Measurements from ENCODE around the gene OTOGL.

OTOGL gene

GRCh38 chr12:80321653-80322052, 222.3 kb downstream of the OTOGL start:
- Histone ChIP-seq H3K9me3 (ENCODE audit: control insufficient read depth, insufficient read depth, low read length) (no peaks in the 10 kb centered on the region), H3K27ac (ENCODE audit: low read depth, low read length) (no peak overlapping the region), H3K4me2 (ENCODE audit: low read length) (no peak overlapping the region), H3K4me1 (ENCODE audit: control insufficient read depth, low read length) (no peaks in the 10 kb centered on the region), H3K9me2 (replicated peaks; ENCODE audit: control insufficient read depth, low read length) (no peaks in the 10 kb centered on the region), H3K79me2 (ENCODE audit: control insufficient read depth, low read length) (no peaks in the 10 kb centered on the region), H3K27me3 (ENCODE audit: control insufficient read depth, low read length) (peaks cover 3% of the 10 kb centered on the region; the same call in 1 of the 2 replicates), H3F3A (ENCODE audit: control insufficient read depth, insufficient read depth) (no peaks in the 10 kb centered on the region), H4K20me1 (ENCODE audit: control insufficient read depth, insufficient read depth, low read depth, low read length) (no peaks in the 10 kb centered on the region), H3K36me3 (ENCODE audit: control insufficient read depth, low read length) (no peaks in the 10 kb centered on the region), H3K4me3 (ENCODE audit: low read length) (no peak overlapping the region)
- TF ChIP-seq EZH2phosphoT487 (IDR thresholded peaks at IDR 0.05; ENCODE audit: borderline replicate concordance, low read length) (no peak), CTCF (IDR thresholded peaks at IDR 0.05; ENCODE audit: low read depth, low read length, poor library complexity, severe bottlenecking) (no peak)

DNA sequence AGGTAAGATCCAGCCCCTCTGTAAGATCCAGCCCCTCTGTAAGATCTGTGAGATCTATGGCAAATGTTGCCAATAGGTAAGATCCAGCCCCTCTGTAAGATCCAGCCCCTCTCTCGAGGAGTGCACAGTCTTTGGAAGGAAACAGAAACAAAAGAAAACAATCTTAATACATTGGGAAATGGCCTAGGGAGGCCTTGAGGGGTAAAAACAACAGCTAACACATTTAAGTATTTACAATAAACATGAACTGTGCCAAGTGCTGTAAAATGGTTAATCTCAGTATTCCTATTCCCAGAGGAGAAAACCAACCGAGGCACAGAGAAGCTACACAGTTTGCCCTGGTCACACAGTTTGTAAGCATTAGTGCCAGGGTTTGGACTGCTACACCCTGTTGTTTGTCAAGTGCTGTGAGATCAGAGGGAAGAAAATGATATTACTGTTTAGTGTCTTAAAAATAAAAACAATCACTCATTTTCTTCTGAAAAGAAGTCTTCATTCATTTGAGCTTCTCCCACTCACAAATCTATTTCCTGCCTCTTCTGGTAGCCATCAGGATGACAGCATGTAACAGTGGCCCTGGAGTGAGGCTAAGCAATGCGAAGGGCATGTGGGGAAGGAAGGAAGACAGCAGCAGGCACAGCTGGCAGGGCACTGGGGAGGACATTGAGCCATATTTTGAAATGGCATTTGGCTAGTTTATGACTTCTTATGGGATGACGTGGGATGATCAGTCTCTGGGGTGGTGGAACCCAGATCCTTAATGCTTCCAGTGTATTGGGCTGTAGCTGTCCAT, 226.0 kb downstream of the OTOGL start:
- H3K79me2 ChIP-seq (ENCODE audit: control insufficient read depth, low read length): no peaks in the 10 kb centered on the region
- TF ChIP-seq CTCF (IDR thresholded peaks at IDR 0.05; ENCODE audit: low read depth, low read length, poor library complexity, severe bottlenecking) (no peak), EZH2phosphoT487 (IDR thresholded peaks at IDR 0.05; ENCODE audit: borderline replicate concordance, low read length) (no peak)

GRCh38 chr12:80332827-80333226, 233.5 kb downstream of the OTOGL start:
- Histone ChIP-seq H3K4me1 (ENCODE audit: control insufficient read depth, low read length) (no peaks in the 10 kb centered on the region), H3K4me3 (ENCODE audit: low read length) (no peak overlapping the region), H3K27ac (ENCODE audit: low read depth, low read length) (no peak overlapping the region), H3K9me3 (ENCODE audit: control insufficient read depth, insufficient read depth, low read length) (no peaks in the 10 kb centered on the region), H3K79me2 (ENCODE audit: control insufficient read depth, low read length) (no peaks in the 10 kb centered on the region), H4K20me1 (ENCODE audit: control insufficient read depth, insufficient read depth, low read depth, low read length) (no peaks in the 10 kb centered on the region), H3K9me2 (replicated peaks; ENCODE audit: control insufficient read depth, low read length) (no peaks in the 10 kb centered on the region), H3K4me2 (ENCODE audit: low read length) (no peak overlapping the region), H3K27me3 (ENCODE audit: control insufficient read depth, low read length) (no peaks in the 10 kb centered on the region), H3K36me3 (ENCODE audit: control insufficient read depth, low read length) (no peaks in the 10 kb centered on the region), H3F3A (ENCODE audit: control insufficient read depth, insufficient read depth) (no peaks in the 10 kb centered on the region)
- TF ChIP-seq EZH2phosphoT487 (IDR thresholded peaks at IDR 0.05; ENCODE audit: borderline replicate concordance, low read length): no peak
- TF ChIP-seq CTCF (IDR thresholded peaks at IDR 0.05; ENCODE audit: low read depth, low read length, poor library complexity, severe bottlenecking): no peak

More for the DNA sequence above, 226.0 kb downstream of the OTOGL start:
- Histone ChIP-seq H3F3A (ENCODE audit: control insufficient read depth, insufficient read depth) (no peaks in the 10 kb centered on the region), H3K4me1 (ENCODE audit: control insufficient read depth, low read length) (no peaks in the 10 kb centered on the region), H3K27me3 (ENCODE audit: control insufficient read depth, low read length) (no peaks in the 10 kb centered on the region), H3K36me3 (ENCODE audit: control insufficient read depth, low read length) (no peaks in the 10 kb centered on the region), H3K9me2 (replicated peaks; ENCODE audit: control insufficient read depth, low read length) (no peaks in the 10 kb centered on the region), H4K20me1 (ENCODE audit: control insufficient read depth, insufficient read depth, low read depth, low read length) (no peaks in the 10 kb centered on the region), H3K4me2 (ENCODE audit: low read length) (no peak overlapping the region), H3K9me3 (ENCODE audit: control insufficient read depth, insufficient read depth, low read length) (no peaks in the 10 kb centered on the region), H3K4me3 (ENCODE audit: low read length) (no peak overlapping the region), H3K27ac (ENCODE audit: low read depth, low read length) (no peak overlapping the region)
